A549 treated with AZD2906 at 1 μM for 4 hours (cell line): Measurements from ENCODE around the gene CHD8. TPM values are rescaled to one million over a fixed set of nuclear protein-coding genes. Genes with fewer than 3 reads are reported as not detected.

Experiments
- total RNA-seq: library from RNA; stranded (reverse); fragments of 200-300 nt; extraction: Qiagen RNA extraction; gene quantifications from 5 replicates; pipeline ENCODE4 v1.2.3, GENCODE V29; 2022

The CHD8 gene, protein sequence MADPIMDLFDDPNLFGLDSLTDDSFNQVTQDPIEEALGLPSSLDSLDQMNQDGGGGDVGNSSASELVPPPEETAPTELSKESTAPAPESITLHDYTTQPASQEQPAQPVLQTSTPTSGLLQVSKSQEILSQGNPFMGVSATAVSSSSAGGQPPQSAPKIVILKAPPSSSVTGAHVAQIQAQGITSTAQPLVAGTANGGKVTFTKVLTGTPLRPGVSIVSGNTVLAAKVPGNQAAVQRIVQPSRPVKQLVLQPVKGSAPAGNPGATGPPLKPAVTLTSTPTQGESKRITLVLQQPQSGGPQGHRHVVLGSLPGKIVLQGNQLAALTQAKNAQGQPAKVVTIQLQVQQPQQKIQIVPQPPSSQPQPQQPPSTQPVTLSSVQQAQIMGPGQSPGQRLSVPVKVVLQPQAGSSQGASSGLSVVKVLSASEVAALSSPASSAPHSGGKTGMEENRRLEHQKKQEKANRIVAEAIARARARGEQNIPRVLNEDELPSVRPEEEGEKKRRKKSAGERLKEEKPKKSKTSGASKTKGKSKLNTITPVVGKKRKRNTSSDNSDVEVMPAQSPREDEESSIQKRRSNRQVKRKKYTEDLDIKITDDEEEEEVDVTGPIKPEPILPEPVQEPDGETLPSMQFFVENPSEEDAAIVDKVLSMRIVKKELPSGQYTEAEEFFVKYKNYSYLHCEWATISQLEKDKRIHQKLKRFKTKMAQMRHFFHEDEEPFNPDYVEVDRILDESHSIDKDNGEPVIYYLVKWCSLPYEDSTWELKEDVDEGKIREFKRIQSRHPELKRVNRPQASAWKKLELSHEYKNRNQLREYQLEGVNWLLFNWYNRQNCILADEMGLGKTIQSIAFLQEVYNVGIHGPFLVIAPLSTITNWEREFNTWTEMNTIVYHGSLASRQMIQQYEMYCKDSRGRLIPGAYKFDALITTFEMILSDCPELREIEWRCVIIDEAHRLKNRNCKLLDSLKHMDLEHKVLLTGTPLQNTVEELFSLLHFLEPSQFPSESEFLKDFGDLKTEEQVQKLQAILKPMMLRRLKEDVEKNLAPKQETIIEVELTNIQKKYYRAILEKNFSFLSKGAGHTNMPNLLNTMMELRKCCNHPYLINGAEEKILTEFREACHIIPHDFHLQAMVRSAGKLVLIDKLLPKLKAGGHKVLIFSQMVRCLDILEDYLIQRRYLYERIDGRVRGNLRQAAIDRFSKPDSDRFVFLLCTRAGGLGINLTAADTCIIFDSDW (N-terminal part only)
- total RNA-seq, result 35.3 to 41.6 TPM (median 36.7 TPM) in 5 replicates

DNA sequence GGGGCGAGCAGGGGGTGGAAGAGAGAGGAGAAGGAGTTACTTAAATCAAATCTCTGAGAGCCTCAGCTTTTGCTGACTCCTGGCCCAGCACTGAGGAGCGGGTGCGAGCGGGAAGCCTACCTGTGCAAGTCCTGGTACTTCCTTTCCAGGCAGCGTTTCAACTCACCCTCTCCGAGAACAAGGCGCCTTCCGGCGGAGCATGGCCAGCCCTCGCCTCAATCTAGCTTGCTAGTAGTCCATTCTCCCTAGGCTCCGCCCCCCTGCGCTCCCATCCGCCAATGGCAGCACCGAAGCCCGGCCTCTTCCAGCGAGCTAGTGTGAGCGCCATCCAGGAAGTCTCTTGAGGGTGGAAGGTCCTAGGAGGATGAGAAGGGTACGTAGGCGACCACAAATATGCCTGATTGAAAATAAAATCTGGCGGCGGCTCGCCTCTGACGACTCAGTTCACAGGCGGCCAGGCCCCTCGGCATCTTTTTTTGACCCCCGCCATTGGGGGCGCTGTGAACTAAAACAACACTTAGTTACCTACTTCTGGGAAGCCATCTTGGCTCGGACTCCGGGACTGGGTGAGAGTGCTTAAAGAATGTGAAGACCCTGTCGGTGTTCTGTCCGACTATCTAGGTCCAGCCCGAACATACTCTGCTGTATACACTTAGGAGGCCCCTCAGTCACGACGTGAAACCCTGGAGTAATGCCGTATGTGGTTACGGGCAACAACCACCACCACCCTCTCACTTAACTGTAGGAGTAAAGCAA is at the start of gene CHD8:
TSS of gene CHD8 (minus strand) at position 212 of the 756 bp plus-strand sequence. CDS start 24,480 bp downstream, outside the sequence.

DNA sequence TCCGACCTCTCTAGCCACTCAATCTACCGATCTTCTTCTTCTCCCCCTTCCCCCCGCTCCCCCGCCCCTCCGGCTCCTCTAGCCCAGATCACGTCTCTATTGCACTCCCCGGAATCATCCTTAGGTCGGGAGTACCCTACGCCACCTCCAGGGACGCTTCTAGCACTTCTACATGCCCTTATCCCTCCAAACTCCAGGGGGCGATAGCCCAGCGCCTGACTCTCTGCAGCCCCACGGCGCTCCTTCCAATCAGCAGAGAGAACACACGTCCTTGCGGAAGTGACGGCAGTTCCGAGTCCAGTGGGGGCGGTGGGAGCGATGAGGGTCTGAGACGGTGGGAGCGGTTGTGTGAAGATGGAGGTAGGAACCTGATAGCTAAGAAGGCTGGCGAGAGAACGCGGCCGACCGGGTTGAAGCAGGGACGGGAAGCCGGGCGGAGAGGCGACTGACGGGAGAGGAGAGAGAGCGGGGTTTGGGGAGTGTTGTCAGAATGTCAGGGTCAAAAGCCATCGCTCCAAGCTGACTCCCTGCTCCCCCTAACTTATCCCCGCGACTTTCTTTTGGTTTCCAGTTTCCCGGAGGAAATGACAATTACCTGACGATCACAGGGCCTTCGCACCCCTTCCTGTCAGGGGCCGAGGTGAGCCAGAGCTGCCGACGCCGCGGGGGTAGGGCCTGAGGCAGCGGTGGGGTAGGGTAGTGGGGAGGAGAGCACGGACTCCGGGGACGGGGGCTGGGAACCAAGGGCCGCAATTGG is 21.2 kb upstream of the CHD8 start, which contains the start of the genes RAB2B and TOX4:
TSS of gene RAB2B (minus strand) at position 35 of the 757 bp plus-strand sequence. CDS start 87 bp downstream, outside the sequence.
TSS of gene TOX4 (plus strand) at position 271 of the 757 bp plus-strand sequence. CDS start at position 355, 84 bp downstream.

DNA sequence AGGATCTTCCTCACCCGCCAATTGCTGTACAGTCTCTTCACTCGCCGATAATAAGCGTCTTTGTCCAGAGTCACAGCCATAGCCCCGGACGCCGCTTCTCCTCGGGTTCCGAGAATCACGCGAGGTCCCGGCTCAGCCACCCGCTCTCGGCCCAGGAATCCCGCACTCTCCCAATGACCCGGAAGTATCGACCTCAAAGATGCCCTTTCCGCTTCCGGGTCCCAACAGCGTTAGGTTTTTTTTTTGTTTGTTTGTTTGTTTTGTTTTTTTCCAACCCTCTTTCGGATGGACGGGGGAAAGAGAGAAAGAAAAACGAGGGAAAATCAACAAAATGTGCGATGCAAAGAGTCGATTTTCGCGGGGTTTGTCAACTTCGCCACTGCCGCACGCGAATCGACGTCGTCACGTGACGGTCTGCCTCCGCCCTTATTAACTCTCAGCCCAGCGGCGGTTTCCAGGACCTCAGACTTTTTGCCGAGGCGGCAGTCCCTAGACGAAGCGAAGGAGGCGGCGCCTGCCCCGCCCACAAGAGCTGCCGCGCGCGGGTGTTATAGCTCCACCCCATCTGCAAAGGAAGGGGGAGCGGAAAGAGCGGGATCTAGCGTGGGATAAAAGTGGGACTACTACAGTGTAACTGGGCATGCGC is 72.0 kb downstream of the CHD8 start, which contains the start of gene SUPT16H:
TSS of gene SUPT16H (minus strand) at position 172 of the 646 bp plus-strand sequence. CDS start at position 80, 92 bp downstream.

Other genes with a start within 250 kb of the CHD8 start
- gene HNRNPC, start 186.7 kb downstream of the CHD8 start, total RNA-seq, result 730 to 1,057 TPM (median 765 TPM) in 5 replicates
- gene RPGRIP1, start 176.0 kb downstream of the CHD8 start, total RNA-seq, result 0.10 to 0.31 TPM (median 0.18 TPM) in 5 replicates
- gene SUPT16H, start 72.1 kb downstream of the CHD8 start, total RNA-seq, result 89.8 to 120 TPM (median 93.0 TPM) in 5 replicates
- 11.2 to 15.4 TPM (median 12.0 TPM) in 5 replicates for gene RAB2B, start 20.8 kb upstream of the CHD8 start, total RNA-seq
- gene TOX4, start 21.1 kb upstream of the CHD8 start, total RNA-seq, result 62.2 to 68.9 TPM (median 67.1 TPM) in 5 replicates
- 40.7 to 48.0 TPM (median 44.8 TPM) in 5 replicates for gene METTL3, start 55.2 kb upstream of the CHD8 start, total RNA-seq
- 0.57 to 0.86 TPM (median 0.71 TPM) in 5 replicates for gene SALL2, start 70.2 kb upstream of the CHD8 start, total RNA-seq
- gene OR10G3, start 124.0 kb upstream of the CHD8 start, total RNA-seq, result not detected in 5 replicates
- not detected in 5 replicates for gene OR10G2, start 178.8 kb upstream of the CHD8 start, total RNA-seq
- not detected in 5 replicates for gene OR4E2, start 197.7 kb upstream of the CHD8 start, total RNA-seq
- gene OR4E1, start 217.7 kb upstream of the CHD8 start, total RNA-seq, result not detected in 5 replicates